H1 (cell line): ENCODE measurements around the gene RNF212B. TPM values are rescaled to one million over a fixed set of nuclear protein-coding genes. Genes with fewer than 3 reads are reported as not detected.

Experiments used
- NANOG ChIP-seq: IDR thresholded peaks from 2 replicates; pipeline ENCODE4 v1.6.1; 2011; ENCODE audit warnings: low read length, low read depth, mild to moderate bottlenecking, inconsistent platforms; ENCODE audit not compliant: insufficient read depth, poor library complexity, severe bottlenecking
- polyA plus RNA-seq, 7 experiments: library from polyadenylated mRNA; depleted of rRNA in 3 of 7; stranded (reverse) in 5 of 7; unstranded in 2 of 7; fragments of >200 nt in 5 of 7; fragments of 200-250 nt in 2 of 7; gene quantifications; 1 replicate in 5 of 7; 2 replicates in 1 of 7; 4 replicates in 1 of 7; pipeline versions ENCODE4 v1.2.1 to v1.2.3, GENCODE V29; 2011 to 2013; ENCODE audit warnings: missing spikeins in 2 of 7, mixed read lengths in 2 of 7
- total RNA-seq: library from RNA; stranded (reverse); fragmentation: NEBNext Ultra II Directional; extraction: Animal tissue kit (Norgen Biotek cat#: 25700); gene quantifications from 2 replicates; pipeline ENCODE4 v1.2.1, GENCODE V29; 2021

RNF212B gene
- total and polyA plus RNA-seq, 2 of the 8 experiments (the other 6 are each of a cell fraction or from before 2014, with no cell fraction given): 0.95 to 1.2 TPM

GRCh38 chr14:23308721-23309445 is 71.1 kb downstream of the RNF212B start (continued):
- no peak for TF ChIP-seq NANOG
